ENCODE results near the gene IL22RA1. TPM values are rescaled to one million over a fixed set of nuclear protein-coding genes. Genes with fewer than 3 reads are reported as not detected.

Gene IL22RA1
- total and polyA plus RNA-seq, 8 donors = 0.26 to 0.73 (median 0.43) TPM

- no peak for TF ChIP-seq CTCF (IDR thresholded peaks at IDR 0.05)
- DNase-seq (no peak), ATAC-seq (no peak)
- Histone ChIP-seq H3K4me1 (no peaks in the 10 kb centered on the region), H3K36me3 (no peaks in the 10 kb centered on the region), H3K27me3 (no peaks in the 10 kb centered on the region), H3K27ac (no peak overlapping the region), H3K4me3 (no peak overlapping the region), H3K9me3 (peaks cover 0 to 3% of the 10 kb centered on the region in 2 donors)
- intact Hi-C loops (cut with DNase I) = no loop called here
These were observed 18.0 kb downstream of the IL22RA1 start for GRCh38 chr1:24124980-24125379.

GRCh38 chr1:24123611-24124010 is 19.3 kb downstream of the IL22RA1 start:
- ATAC-seq = no peak
- H3K27me3 ChIP-seq = peaks cover 0 to 3% of the 10 kb centered on the region in 2 donors
- intact Hi-C loops (cut with DNase I) = no loop called here
- H3K36me3 ChIP-seq = no peaks in the 10 kb centered on the region
- no peak for DNase-seq
- H3K9me3 ChIP-seq = no peaks in the 10 kb centered on the region
- H3K27ac ChIP-seq = no peak overlapping the region
- TF ChIP-seq CTCF (IDR thresholded peaks at IDR 0.05) = no peak
- no peaks in the 10 kb centered on the region for H3K4me1 ChIP-seq
- no peak overlapping the region for H3K4me3 ChIP-seq

GRCh38 chr1:24122776-24123175 is 20.2 kb downstream of the IL22RA1 start:
- no peak for ATAC-seq
- Histone ChIP-seq H3K27ac (no peak overlapping the region), H3K36me3 (no peaks in the 10 kb centered on the region), H3K4me3 (no peak overlapping the region), H3K4me1 (no peaks in the 10 kb centered on the region), H3K27me3 (peaks cover 0 to 12% of the 10 kb centered on the region in 2 donors), H3K9me3 (no peaks in the 10 kb centered on the region)
- no peak for DNase-seq
- no peak for TF ChIP-seq CTCF (IDR thresholded peaks at IDR 0.05)
- intact Hi-C loops (cut with DNase I) = no loop called here

- H3K9me3 ChIP-seq = no peaks in the 10 kb centered on the region
- no peaks in the 10 kb centered on the region for H3K36me3 ChIP-seq
- no peak for ATAC-seq
- intact Hi-C loops (cut with DNase I) = no loop called here
- H3K4me3 ChIP-seq = no peak overlapping the region
- no peak overlapping the region for H3K27ac ChIP-seq
- peaks cover 0 to 16% of the 10 kb centered on the region in 2 donors for H3K27me3 ChIP-seq
- no peak for TF ChIP-seq CTCF (IDR thresholded peaks at IDR 0.05)
- H3K4me1 ChIP-seq = no peaks in the 10 kb centered on the region
- DNase-seq = no peak
These were observed 21.5 kb downstream of the IL22RA1 start for GRCh38 chr1:24121406-24121805.

- Histone ChIP-seq H3K4me1 (no peaks in the 10 kb centered on the region), H3K36me3 (no peaks in the 10 kb centered on the region), H3K9me3 (no peaks in the 10 kb centered on the region), H3K4me3 (no peak overlapping the region), H3K27me3 (peaks cover 0 to 21% of the 10 kb centered on the region in 2 donors), H3K27ac (no peak overlapping the region)
- ATAC-seq = no peak
- TF ChIP-seq CTCF (IDR thresholded peaks at IDR 0.05) = no peak
- intact Hi-C loops (cut with DNase I) = no loop called here
- DNase-seq = no peak
These were observed 22.0 kb downstream of the IL22RA1 start for GRCh38 chr1:24120965-24121364.

Measured in left lung (tissue), 10 donors.